Testis (tissue), 3 donors: Measurements from ENCODE around the gene IFNA2. TPM values are rescaled to one million over a fixed set of nuclear protein-coding genes. Genes with fewer than 3 reads are reported as not detected.

Experiments
- DNase-seq: peaks from one replicate; pipeline ENCODE4 v3.0.0-alpha.2; 2019
- H3K27ac ChIP-seq, 2 donors: fragments of 200-600 bp; sonication (generic); one replicate each; pipeline ENCODE4 v1.5.1; 2019
- H3K27me3 ChIP-seq: fragments of 200-600 bp; sonication (generic); one replicate; pipeline ENCODE4 v1.5.1; 2019
- H3K36me3 ChIP-seq: fragments of 200-600 bp; sonication (generic); one replicate; pipeline ENCODE4 v1.5.1; 2017; ENCODE audit warnings: low read depth; ENCODE audit errors: missing control alignments
- H3K4me1 ChIP-seq: fragments of 200-600 bp; sonication (generic); one replicate; pipeline ENCODE4 v1.5.1; 2019
- H3K4me3 ChIP-seq, 2 donors: fragments of 200-600 bp; sonication (generic); one replicate each; pipeline ENCODE4 v1.5.1; 2017 to 2019
- H3K9me3 ChIP-seq: fragments of 200-600 bp; sonication (generic); one replicate; pipeline ENCODE4 v1.5.1; 2017
- CTCF ChIP-seq, 3 experiments: fragments of 450-650 bp in 2 of 3; fragments of 200-600 bp in 1 of 3; sonication (generic) in 1 of 3; IDR thresholded peaks; one replicate each; pipeline ENCODE4 v1.5.1; 2016 to 2019; ENCODE audit warnings: antibody characterized with exemption in 3 of 3, mild to moderate bottlenecking in 2 of 3, moderate library complexity in 1 of 3
- POLR2A ChIP-seq: fragments of 450-650 bp; IDR thresholded peaks from one replicate; pipeline ENCODE4 v1.6.1; 2017; ENCODE audit warnings: antibody characterized with exemption, mild to moderate bottlenecking, moderate library complexity
- WGBS, 2 donors: methylation state at CpG; one replicate each; pipeline ENCODE4 v1.1.5; 2018; 5-methylcytosine and 5-hydroxymethylcytosine counted together
- intact Hi-C: fragments of 100-400 bp; cut with DNase I; formaldehyde crosslinking; loops from one replicate; pipeline ENCODE4 v1.15.1; 2023; ENCODE audit warnings: low total_unique reads
- polyA plus RNA-seq: library from polyadenylated mRNA; stranded (reverse); fragments of 350-450 nt; fragmentation: Illumina TruSeq; extraction: RNeasy Lipid Tissue Mini Kit (QIAGEN cat#74804); gene quantifications from one replicate; pipeline ENCODE4 v1.2.3, GENCODE V29; 2014; ENCODE audit warnings: low read depth, low replicate concordance; ENCODE audit not compliant: insufficient read depth
- total RNA-seq, 2 donors: library from RNA; depleted of rRNA; stranded (reverse); fragments of >200 nt; gene quantifications; one replicate each; pipeline ENCODE4 v1.2.3, GENCODE V29; 2016

Gene IFNA2
- total and polyA plus RNA-seq, 3 donors from 2014 or later, result 1.2 to 1.3 TPM; not detected in 1

- no peak for TF ChIP-seq CTCF (IDR thresholded peaks at IDR 0.05)
- no peak overlapping the region for H3K4me3 ChIP-seq
- no peaks in the 10 kb centered on the region for H3K27me3 ChIP-seq
- intact Hi-C loops, result no loop called here
- H3K36me3 ChIP-seq, result no peaks in the 10 kb centered on the region
- H3K27ac ChIP-seq, result no peak overlapping the region
- 88 to 96% methylated on average over 4 of the region's 4 CpGs for WGBS, 2 donors
- DNase-seq, result no peak
- no peaks in the 10 kb centered on the region for H3K9me3 ChIP-seq
- no peaks in the 10 kb centered on the region for H3K4me1 ChIP-seq
Measured at GRCh38 chr9:21340735-21341134, 44.5 kb downstream of the IFNA2 start.

- no peak overlapping the region for H3K27ac ChIP-seq
- no peaks in the 10 kb centered on the region for H3K36me3 ChIP-seq
- no peak overlapping the region for H3K4me3 ChIP-seq
- H3K27me3 ChIP-seq, result no peaks in the 10 kb centered on the region
- H3K4me1 ChIP-seq, result peaks cover 23% of the 10 kb centered on the region
- intact Hi-C loops, result no loop called here
- no peaks in the 10 kb centered on the region for H3K9me3 ChIP-seq
- TF ChIP-seq POLR2A (no peak), CTCF (IDR thresholded peaks at IDR 0.05) (no peak)
- no peak for DNase-seq
Measured at GRCh38 chr9:21336457-21336856, 48.7 kb downstream of the IFNA2 start.

GRCh38 chr9:21334701-21335632, 50.2 kb downstream of the IFNA2 start, which contains the start of gene KLHL9:
Gene KLHL9, minus strand, starts transcription at chr9:21335404. Its CDS starts 545 bp downstream, at chr9:21334859.
- WGBS, 2 donors, result 0% methylated on average over 25 to 46 of the region's 55 CpGs
- intact Hi-C loops, result no loop called here
- TF ChIP-seq CTCF (IDR thresholded peaks at IDR 0.05) (no peak), POLR2A (no peak)
- peak; percentile 92 for DNase-seq
- Histone ChIP-seq H3K27me3 (no peaks in the 10 kb centered on the region), H3K36me3 (no peaks in the 10 kb centered on the region), H3K27ac (peak within 1 kb of the TSS; percentile 96 to 99), H3K4me3 (peak within 1 kb of the TSS; percentile 76 to 98), H3K4me1 (peaks cover 29% of the 10 kb centered on the region), H3K9me3 (no peaks in the 10 kb centered on the region)

Other genes starting within 250 kb of the IFNA2 start
- not detected for gene IFNW1, start 243.6 kb downstream of the IFNA2 start, total RNA-seq
- gene IFNW1, start 243.6 kb downstream of the IFNA2 start, polyA plus RNA-seq, result not detected
- gene IFNA21, start 218.7 kb downstream of the IFNA2 start, total RNA-seq, result not detected
- not detected for gene IFNA21, start 218.7 kb downstream of the IFNA2 start, polyA plus RNA-seq
- gene IFNA4, start 197.8 kb downstream of the IFNA2 start, total RNA-seq, result not detected
- gene IFNA4, start 197.8 kb downstream of the IFNA2 start, polyA plus RNA-seq, result not detected
- not detected for gene IFNA7, start 183.2 kb downstream of the IFNA2 start, total RNA-seq
- not detected for gene IFNA7, start 183.2 kb downstream of the IFNA2 start, polyA plus RNA-seq
- gene IFNA10, start 178.3 kb downstream of the IFNA2 start, total RNA-seq, result not detected
- gene IFNA10, start 178.3 kb downstream of the IFNA2 start, polyA plus RNA-seq, result not detected
- not detected for gene IFNA16, start 168.1 kb downstream of the IFNA2 start, total RNA-seq
- not detected for gene IFNA16, start 168.1 kb downstream of the IFNA2 start, polyA plus RNA-seq
- not detected for gene IFNA17, start 157.2 kb downstream of the IFNA2 start, total RNA-seq
- gene IFNA17, start 157.2 kb downstream of the IFNA2 start, polyA plus RNA-seq, result not detected
- gene IFNA14, start 145.4 kb downstream of the IFNA2 start, total RNA-seq, result not detected
- gene IFNA14, start 145.4 kb downstream of the IFNA2 start, polyA plus RNA-seq, result not detected
- not detected for gene IFNA5, start 80.1 kb downstream of the IFNA2 start, total RNA-seq
- not detected for gene IFNA5, start 80.1 kb downstream of the IFNA2 start, polyA plus RNA-seq
- 10 to 100 TPM; 17.4 to 19.3 TPM for gene KLHL9, start 50.0 kb downstream of the IFNA2 start, total RNA-seq
- gene KLHL9, start 50.0 kb downstream of the IFNA2 start, polyA plus RNA-seq, result 12.7 TPM
- under 1 TPM in 1 of 2 donors, not detected in 1; 0.39 TPM for gene IFNA6, start 34.5 kb downstream of the IFNA2 start, total RNA-seq
- gene IFNA6, start 34.5 kb downstream of the IFNA2 start, polyA plus RNA-seq, result not detected
- 1 to 10 TPM in 1 of 2 donors, under 1 TPM in 1; 0.63 to 1.9 TPM for gene IFNA13, start 17.3 kb downstream of the IFNA2 start, total RNA-seq
- gene IFNA13, start 17.3 kb downstream of the IFNA2 start, polyA plus RNA-seq, result not detected
- not detected for gene IFNA8, start 23.7 kb upstream of the IFNA2 start, total RNA-seq
- gene IFNA8, start 23.7 kb upstream of the IFNA2 start, polyA plus RNA-seq, result not detected
- not detected for gene IFNA1, start 55.0 kb upstream of the IFNA2 start, total RNA-seq
- gene IFNA1, start 55.0 kb upstream of the IFNA2 start, polyA plus RNA-seq, result not detected
- under 1 TPM in 1 of 2 donors, not detected in 1; 0.47 TPM for gene IFNE, start 96.9 kb upstream of the IFNA2 start, total RNA-seq
- gene IFNE, start 96.9 kb upstream of the IFNA2 start, polyA plus RNA-seq, result not detected